Stimulated activated CD8-positive, alpha-beta memory T cell treated with anti-CD3 and anti-CD28 coated beads, Interleukin-12 subunit alpha, Interleukin-12 subunit beta, amount 100 ng/mL, for 4 hours (primary cell): ENCODE data around the gene TEX29.

Experiments used
- DNase-seq: peaks from one replicate; pipeline ENCODE4 v3.0.0-alpha.2; 2020; ENCODE audit warnings: low read depth

TEX29 gene

DNA sequence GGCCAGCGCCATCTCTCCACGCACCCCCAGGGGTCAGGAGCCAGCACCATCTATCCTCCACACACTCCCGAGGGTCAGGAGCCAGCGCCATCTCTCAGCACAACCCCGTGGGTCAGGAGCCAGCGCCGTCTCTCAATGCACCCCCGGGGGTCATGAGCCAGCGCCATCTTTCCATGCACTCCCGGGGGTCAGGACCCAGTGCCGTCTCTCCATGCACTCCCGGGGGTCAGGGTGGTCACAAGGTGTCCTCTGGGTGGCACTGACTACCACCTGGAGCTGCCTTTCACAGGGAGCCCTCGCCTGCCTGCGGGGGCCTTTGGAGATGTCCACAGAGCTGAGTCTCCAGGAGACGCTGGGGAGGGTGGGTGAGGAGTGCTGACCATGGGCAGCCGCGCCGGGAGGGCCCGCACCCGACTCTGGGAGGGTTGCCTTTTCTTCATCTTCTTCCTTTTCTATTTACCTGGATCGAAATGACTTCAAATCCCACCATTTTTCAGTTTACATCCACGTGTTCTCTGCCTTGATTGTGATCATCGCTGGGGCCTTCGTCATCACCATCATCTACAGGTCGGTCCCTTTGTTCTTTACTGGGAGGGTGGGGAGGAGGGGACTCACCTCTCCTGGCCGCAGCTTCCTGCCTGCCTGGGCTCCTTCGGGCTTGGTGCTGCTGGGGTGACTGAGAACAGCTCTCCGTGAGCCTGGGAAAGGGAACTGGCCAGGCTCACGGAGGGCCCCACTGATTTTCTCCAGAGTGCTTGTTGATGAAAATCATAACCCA, 19.1 kb downstream of the TEX29 start:
- no peak for DNase-seq

GRCh38 chr13:111341886-111342285, 21.4 kb downstream of the TEX29 start:
- no peak for DNase-seq

- no peak for DNase-seq
These were observed 22.3 kb downstream of the TEX29 start for GRCh38 chr13:111342721-111343120.

DNA sequence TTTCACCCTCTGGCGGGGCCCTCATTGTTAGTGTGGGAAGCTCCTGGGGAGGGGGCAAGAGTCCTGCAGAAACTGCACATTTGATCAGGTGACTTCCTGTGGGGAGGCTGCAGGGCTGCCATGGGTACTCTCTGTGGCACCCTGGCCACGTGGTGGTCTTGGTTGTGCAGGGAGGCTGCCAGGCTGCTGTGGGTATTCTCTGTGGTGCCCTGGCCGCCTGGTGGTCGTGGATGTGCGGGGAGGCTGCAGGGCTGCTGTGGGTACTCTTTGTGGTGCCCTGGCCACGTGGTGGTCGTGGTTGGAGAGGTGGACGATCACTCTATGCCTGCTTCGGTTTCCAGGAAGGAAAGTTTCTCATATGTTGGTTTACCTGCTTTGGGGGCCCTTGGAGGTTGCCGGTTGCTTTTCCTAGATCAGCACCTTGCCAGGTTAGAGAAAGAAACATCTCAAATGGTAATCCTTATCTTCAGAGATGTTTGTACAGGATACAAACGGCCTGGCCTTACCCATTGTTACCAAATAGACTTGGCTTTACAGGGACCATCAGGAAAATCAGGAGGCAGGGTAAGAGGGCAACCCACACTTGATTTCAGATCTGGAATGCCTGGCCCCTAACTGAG, 22.9 kb downstream of the TEX29 start:
- DNase-seq = no peak

GRCh38 chr13:111344471-111345191, 24.2 kb downstream of the TEX29 start:
- no peak for DNase-seq

DNA sequence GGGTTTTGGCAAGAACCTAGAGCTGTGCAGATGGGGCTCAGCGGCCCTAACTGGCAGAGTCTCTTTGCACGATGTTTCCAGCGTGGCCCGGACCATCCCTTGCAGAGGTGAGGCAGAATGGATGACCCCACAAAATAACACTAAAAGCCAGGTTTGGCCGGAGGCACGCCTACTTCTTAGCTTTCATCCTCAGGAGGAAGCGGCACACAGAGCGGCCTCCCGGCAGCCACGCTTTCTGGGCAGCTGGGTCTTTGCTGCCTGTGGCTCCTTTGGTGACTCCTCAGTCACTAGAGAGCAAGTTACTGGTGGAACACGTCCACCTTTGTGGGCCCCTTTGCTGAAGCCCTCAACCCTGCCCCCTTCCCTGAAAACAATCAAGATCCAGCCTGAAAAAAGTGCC, 25.2 kb downstream of the TEX29 start:
- DNase-seq = no peak

DNA sequence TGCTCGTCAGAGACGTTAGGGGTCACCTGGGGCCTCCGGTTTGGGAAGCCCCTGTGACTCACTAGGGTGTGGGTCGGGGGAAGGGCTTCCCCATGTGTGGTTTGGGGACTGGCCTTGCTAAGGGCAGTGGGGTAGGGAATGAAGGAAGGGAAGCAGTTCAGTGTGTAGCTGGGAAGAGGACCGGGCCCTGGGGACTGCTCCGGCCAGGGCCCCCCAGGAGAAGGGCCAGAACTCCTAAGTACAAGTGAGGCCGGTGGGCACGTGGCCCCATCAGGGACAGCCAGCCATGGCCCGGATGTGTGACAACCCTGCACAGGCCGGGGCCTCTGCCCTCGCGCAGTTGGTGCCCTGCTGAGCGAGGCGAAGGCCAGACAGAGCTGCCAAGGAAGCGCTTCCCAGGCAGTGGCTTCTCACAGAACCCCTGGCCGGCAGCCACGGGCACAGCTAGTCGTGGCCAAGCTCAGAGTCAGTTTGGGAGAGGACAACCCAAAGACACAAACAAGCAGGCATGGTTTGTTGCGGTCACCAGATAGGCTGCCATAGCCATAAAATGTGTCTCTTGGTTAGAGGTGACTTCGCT, 25.7 kb downstream of the TEX29 start:
- DNase-seq = no peak

DNA sequence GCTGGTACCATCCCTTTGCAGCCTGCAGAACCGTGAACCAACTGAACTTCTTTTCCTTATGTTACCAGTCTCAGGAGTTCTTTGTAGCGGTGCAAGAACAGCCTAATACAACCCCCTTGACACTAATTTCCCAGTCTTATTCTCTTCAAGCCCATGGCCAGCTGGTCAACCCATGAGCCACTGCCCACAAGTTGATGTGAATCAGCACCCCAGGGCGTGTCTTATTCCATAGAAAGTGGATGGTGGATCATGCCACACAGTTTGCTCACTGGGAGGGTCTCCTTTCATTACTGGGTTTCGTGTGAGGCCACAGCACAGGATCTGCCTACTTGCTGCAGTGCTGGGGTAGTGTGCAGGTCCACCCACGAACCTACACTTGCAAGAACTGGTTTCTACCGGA, 27.0 kb downstream of the TEX29 start:
- no peak for DNase-seq

DNA sequence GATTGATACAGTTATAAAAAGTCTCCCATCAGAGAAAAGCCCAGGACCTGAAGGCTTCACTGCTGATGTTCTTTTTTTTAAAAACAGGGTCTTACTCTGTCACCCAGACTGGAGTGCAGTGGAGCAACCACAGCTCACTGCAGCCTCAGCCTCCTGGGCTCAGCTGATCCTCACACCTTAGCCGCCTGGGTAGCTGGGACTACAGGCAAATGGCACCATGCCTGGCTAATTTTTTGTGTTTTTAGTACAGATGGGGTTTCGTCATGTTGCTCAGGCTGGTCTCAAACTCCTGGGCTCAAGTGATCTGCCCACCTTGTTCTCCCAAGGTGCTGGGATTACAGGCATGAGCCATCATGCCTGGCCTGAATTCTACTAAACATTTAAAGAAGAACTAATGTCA, 33.1 kb downstream of the TEX29 start:
- no peak for DNase-seq

- no peak for DNase-seq
These were observed 34.3 kb downstream of the TEX29 start for GRCh38 chr13:111354789-111355188.

GRCh38 chr13:111356795-111357194, 36.4 kb downstream of the TEX29 start:
- DNase-seq = no peak

DNA sequence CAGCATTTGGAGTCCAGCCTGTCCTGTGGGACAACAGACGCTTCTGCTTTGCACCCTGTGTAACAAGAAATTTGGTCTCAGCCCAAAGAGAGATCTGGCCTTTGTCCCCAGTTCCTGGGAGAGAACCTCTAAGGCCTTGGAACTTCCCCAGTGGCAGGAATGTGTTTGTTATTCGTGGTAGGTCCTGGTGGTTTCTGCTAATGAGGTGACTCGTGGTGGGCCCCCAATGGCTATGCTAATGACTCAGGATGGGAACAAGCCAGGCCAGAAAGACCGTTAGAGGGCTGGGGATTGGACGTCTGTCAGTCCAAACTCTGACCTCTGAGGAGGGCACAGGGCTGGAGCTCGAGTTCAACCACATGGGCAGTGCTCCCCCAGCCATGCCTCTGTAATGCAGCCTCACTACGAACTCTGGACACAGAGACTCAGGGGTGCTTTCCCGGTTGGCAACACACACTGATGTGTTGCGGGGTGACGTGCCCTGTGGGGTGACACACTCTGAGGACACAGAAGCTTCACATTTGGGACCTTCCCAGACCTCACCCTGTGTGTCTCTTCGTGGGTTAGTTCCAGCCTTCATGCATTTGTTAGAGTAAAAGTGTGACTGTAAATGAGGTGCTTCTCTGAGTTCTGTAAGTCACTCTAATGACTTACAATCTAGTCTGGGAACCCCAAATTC, 38.9 kb downstream of the TEX29 start:
- no peak for DNase-seq

DNA sequence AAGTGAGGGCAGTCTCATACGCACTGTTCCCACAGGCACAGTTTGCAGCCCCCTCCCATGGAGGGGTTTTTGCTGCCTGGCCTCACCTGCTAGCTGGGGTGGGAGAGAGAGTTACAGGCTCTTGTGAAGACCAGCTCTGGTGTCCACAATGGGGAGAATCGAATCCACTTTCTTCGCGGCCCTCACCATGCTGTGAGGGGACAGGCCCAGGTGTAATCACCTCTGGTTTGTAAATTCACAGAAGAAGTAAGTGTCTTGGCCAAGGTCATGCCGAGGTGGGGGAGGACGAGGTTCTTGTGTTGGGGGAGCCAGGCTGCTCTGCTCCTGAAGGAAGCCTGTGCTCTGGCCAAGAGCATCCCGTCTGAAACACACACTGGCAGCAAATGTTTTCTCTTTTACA, 39.5 kb downstream of the TEX29 start:
- no peak for DNase-seq

- no peak for DNase-seq
These were observed 40.0 kb downstream of the TEX29 start for GRCh38 chr13:111360452-111360851.

DNA sequence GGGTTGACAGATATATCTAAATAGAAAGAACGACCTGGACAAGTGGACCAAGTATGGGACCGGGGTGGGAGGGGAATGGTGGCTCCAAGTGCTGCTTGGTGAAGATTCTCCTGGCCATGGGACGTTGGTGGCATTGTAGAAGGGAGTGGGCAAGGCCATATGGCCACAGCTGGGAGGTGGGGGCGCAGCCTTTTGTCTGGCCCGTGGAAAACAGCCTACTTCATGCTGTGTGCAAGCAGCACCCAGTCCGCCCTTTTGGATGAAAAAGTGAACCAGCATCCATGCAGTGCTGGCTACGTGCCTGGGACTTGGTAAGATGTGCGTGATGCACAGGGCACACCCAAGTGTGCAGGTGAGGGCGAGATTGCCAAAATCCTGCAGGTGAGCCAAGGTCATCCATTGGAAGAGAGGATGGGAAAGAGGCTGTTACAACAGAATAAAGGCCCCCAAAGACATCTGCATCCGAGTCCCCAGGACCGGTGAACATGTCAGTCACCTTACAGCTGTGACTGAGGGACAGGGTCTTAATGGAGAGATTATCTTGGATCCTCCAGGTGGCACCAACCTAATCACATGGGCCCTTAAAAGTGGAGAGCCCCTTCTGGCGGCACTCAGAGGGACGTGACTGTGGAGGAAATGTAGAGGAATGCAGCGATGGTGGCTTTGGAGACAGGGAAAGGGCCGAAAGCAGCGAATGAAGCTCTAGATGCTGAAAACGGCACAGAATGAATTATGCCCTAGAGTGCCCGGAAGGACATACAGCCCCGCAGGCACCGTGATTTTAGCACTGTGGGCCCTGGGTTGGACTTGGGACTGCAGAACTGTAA, 40.8 kb downstream of the TEX29 start:
- no peak for DNase-seq

- DNase-seq = no peak
These were observed 41.6 kb downstream of the TEX29 start for GRCh38 chr13:111361873-111362648.

GRCh38 chr13:111363121-111363520, 42.7 kb downstream of the TEX29 start:
- DNase-seq = no peak

- no peak for DNase-seq
These were observed 43.1 kb downstream of the TEX29 start for GRCh38 chr13:111363591-111363990.

DNA sequence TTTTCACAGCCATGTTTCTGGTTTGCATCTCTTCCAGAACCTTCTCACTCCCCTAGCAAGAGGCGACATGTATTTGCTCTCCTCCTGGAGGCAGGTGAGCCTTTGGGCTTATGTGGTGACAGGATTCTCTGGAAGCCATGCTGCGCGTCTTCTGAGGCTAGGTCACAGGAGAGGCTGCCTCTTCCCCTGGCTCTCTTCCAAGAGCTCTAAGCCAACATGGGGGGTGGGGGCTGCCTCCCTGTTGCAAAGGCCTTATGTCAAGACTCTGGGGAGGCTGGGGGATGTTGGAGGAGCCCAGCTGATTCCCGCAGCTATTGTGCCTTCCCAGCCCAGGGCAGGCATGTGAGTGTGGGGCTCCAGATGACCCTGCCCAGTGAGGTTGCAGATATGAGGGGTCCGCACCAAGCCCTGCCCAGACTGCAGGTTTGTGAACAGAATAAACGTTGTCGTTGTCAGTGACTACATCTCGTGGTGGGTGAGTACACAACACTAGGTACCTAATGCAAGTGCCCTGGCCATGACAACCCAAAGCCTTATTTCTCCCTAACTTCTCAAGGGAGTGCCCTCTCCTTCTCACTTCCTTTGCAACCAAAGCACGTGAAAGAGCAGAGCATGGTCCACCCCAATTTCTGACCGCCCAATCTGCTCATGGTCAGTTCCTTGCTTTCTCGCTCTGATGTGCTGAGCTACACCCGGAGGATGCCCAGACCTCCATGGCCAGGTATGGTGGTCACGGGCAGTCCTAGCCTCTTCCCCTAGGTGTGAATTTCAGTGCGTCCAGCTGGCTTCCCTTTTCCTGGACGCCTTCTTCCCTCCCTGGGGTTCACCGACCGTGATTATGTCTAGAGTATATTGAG, 44.9 kb downstream of the TEX29 start:
- no peak for DNase-seq

- no peak for DNase-seq
These were observed 46.9 kb downstream of the TEX29 start for GRCh38 chr13:111367340-111367739.
